PFSK-1 (cell line): ENCODE data around the gene HNRNPU.

Experiments used
- POLR2AphosphoS5 ChIP-seq: IDR thresholded peaks from 2 replicates; pipeline ENCODE4 v1.6.1; 2012; ENCODE audit warnings: low read depth, mild to moderate bottlenecking, control low read depth, low read length, moderate library complexity
- TAF1 ChIP-seq: IDR thresholded peaks from 2 replicates; pipeline ENCODE4 v1.6.1; 2012; ENCODE audit warnings: low read length, control low read depth, borderline replicate concordance; ENCODE audit not compliant: insufficient read depth
- TF ChIP-seq, protein P1 (sequence below), 2 experiments: IDR thresholded peaks; 2 replicates each; pipeline versions ENCODE4 v1.6.1 to v1.8.0; 2011 to 2012; ENCODE audit warnings: low read depth in 2 of 2, low read length in 2 of 2, control low read depth in 1 of 2, inconsistent platforms in 1 of 2, mild to moderate bottlenecking in 1 of 2, moderate library complexity in 1 of 2; ENCODE audit not compliant: insufficient read depth in 1 of 2

DNA sequence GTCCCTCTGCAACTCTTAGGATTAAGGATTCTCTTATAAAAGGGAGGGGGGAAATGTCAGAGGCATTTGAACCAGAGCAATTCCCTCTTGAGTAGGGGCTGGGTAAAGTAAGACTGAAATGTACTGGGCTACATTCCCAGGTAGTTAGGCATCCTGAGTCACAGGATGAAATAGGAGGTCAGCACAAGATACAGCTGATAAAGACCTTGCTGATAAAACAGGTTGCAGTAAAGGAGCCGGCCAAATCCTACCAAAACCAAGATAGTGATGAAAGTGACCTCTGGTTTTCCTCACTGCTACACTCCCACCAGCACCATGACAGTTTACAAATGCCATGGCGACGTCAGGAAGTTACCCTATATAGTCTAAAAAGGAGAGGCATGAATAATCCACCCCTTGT, 43.2 kb downstream of the HNRNPU start:
- TF ChIP-seq POLR2AphosphoS5 (no peak), TAF1 (no peak)
- TF ChIP-seq, protein P1, sequence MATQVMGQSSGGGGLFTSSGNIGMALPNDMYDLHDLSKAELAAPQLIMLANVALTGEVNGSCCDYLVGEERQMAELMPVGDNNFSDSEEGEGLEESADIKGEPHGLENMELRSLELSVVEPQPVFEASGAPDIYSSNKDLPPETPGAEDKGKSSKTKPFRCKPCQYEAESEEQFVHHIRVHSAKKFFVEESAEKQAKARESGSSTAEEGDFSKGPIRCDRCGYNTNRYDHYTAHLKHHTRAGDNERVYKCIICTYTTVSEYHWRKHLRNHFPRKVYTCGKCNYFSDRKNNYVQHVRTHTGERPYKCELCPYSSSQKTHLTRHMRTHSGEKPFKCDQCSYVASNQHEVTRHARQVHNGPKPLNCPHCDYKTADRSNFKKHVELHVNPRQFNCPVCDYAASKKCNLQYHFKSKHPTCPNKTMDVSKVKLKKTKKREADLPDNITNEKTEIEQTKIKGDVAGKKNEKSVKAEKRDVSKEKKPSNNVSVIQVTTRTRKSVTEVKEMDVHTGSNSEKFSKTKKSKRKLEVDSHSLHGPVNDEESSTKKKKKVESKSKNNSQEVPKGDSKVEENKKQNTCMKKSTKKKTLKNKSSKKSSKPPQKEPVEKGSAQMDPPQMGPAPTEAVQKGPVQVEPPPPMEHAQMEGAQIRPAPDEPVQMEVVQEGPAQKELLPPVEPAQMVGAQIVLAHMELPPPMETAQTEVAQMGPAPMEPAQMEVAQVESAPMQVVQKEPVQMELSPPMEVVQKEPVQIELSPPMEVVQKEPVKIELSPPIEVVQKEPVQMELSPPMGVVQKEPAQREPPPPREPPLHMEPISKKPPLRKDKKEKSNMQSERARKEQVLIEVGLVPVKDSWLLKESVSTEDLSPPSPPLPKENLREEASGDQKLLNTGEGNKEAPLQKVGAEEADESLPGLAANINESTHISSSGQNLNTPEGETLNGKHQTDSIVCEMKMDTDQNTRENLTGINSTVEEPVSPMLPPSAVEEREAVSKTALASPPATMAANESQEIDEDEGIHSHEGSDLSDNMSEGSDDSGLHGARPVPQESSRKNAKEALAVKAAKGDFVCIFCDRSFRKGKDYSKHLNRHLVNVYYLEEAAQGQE (IDR thresholded peaks at IDR 0.05; ENCODE audit: insufficient read depth in 1 of 2, low read depth in 2 of 2, low read length in 2 of 2): no peak
